ENCODE measurements around the gene MTNR1A. TPM values are rescaled to one million over a fixed set of nuclear protein-coding genes. Genes with fewer than 3 reads are reported as not detected.

The MTNR1A gene
- polyA plus RNA-seq, 4 donors = 0.15 to 0.24 TPM; not detected in 2

DNA sequence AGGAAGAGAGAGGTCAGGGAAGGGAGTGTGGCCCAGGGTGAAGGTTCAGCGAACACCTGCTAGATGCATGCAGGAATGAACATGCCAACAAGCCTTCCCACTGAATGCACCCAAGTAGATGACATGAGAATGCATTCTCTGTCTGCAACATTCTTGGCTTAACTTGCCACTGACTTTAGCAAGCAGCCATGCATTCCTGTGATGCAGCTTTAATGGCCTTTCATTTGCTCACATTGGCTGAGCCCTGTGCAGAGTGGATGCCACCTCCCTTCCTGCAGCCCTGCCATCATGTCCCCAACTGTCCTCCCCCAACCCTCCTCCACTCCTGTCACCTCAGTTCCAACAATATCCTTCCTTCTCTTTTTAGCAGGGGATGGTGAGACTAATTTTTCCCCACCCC, 25.3 kb upstream of the MTNR1A start:
- 83 to 96% (median 86%) methylated on average over 1 of the region's 1 CpG for WGBS, 3 donors
- Histone ChIP-seq H3K4me3 (ENCODE audit: low read depth in 1 of 3, low read length in 3 of 3) (no peak overlapping the region), H3K4me1 (ENCODE audit: control insufficient read depth in 3 of 3, insufficient read depth in 2 of 3, low read depth in 1 of 3, low read length in 2 of 3) (no peaks in the 10 kb centered on the region), H3K9me3 (ENCODE audit: control insufficient read depth in 2 of 2, insufficient read depth in 1 of 2, low read depth in 1 of 2, low read length in 1 of 2) (peaks cover 0 to 27% of the 10 kb centered on the region in 2 donors), H3K27ac (ENCODE audit: low read depth in 1 of 3, low read length in 2 of 3) (no peak overlapping the region), H3K27me3 (ENCODE audit: control insufficient read depth in 3 of 3, insufficient read depth in 3 of 3, low read length in 3 of 3) (no peaks in the 10 kb centered on the region), H3K36me3 (ENCODE audit: control insufficient read depth in 3 of 3, insufficient read depth in 2 of 3, low read depth in 1 of 3, low read length in 3 of 3) (peaks cover 3 to 23% (median 10%) of the 10 kb centered on the region in 3 donors)
- DNase-seq (no peak), FAIRE-seq (no peak)

DNA sequence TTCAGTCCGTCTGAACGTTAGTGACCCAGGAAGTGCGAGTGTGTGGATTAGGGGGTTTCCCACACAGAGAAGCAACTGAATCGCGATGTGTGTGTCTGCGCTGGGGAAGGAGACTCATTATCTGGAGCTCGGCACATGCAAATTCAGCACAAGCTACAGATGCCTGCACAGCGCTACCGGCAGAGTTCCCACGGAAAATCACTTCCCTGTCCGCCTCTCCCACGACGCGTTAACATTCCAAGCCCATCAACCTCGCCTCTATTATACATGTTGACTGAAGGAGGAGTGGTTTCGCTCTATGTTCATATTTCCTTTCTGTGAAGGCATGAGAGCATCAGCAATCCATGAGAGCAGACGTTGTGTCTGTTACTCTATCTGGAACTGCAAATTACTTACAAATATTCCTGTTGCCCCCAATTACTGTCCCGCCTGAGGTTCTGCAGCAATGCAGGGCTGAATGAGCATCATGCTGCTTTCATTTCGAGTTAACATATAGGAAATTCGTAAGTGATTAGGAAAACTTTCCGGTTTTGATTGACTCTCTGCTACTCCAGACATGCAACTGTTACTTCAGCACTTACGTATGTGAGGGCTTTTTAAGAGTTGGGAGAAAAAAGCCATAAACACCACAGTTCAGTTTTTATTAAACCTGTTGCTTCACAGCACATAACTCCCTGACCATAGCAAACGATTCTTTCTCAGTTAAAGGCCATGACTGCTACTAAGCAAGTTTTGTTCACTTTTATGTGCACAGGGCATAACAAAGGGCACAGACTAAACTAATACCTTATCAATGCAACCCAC, 15.0 kb upstream of the MTNR1A start:
- no peaks in the 10 kb centered on the region for H3K4me1 ChIP-seq (ENCODE audit: control insufficient read depth in 3 of 3, insufficient read depth in 2 of 3, low read depth in 1 of 3, low read length in 2 of 3)
- DNase-seq = peak; percentile 60 to 69
- WGBS, 3 donors = 27 to 43% (median 29%) methylated on average over 23 of the region's 23 CpGs
- H3K36me3 ChIP-seq (ENCODE audit: control insufficient read depth in 3 of 3, insufficient read depth in 2 of 3, low read depth in 1 of 3, low read length in 3 of 3) = no peaks in the 10 kb centered on the region
- FAIRE-seq = no peak
- H3K27me3 ChIP-seq (ENCODE audit: control insufficient read depth in 3 of 3, insufficient read depth in 3 of 3, low read length in 3 of 3) = no peaks in the 10 kb centered on the region
- peak overlapping the region in 1 of 3 donors; percentile 29 for H3K4me3 ChIP-seq (ENCODE audit: low read depth in 1 of 3, low read length in 3 of 3)
- H3K27ac ChIP-seq (ENCODE audit: low read depth in 1 of 3, low read length in 2 of 3) = no peak overlapping the region
- no peaks in the 10 kb centered on the region for H3K9me3 ChIP-seq (ENCODE audit: control insufficient read depth in 2 of 2, insufficient read depth in 1 of 2, low read depth in 1 of 2, low read length in 1 of 2)

DNA sequence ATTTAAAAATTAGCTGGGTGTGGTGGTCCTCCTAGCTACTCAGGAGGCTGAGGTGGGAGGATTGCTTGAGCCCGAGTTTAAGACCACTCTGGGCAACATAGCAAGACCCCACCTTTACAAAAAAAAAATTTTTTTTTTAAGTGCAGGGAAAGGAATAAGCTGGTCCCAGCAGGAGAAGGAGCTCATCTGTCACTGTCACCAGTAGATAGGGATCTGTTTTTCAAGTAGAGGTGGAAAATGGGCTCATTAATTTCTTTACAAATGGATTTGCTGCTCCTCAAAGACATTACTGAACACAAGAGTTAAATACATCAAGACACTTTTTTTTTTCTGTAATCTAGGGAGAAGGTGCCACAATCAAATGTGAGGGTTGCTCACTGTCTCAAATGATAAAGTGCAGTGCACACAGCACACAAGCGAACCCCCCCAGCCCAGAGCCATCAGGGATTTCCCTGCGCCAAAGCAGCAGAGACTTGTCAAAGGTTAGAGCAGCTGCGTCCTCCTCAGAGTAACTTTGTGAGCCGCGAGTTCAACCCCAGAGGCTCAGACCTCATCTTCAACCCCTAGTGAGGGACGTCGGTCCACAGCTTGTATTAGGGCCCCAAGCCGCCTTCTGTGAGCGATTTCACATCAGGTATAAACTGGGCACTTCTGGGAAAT, 14.3 kb upstream of the MTNR1A start:
- DNase-seq (no peak), FAIRE-seq (no peak)
- no peak overlapping the region for H3K27ac ChIP-seq (ENCODE audit: low read depth in 1 of 3, low read length in 2 of 3)
- peak overlapping the region in 1 of 3 donors; percentile 29 for H3K4me3 ChIP-seq (ENCODE audit: low read depth in 1 of 3, low read length in 3 of 3)
- H3K27me3 ChIP-seq (ENCODE audit: control insufficient read depth in 3 of 3, insufficient read depth in 3 of 3, low read length in 3 of 3) = no peaks in the 10 kb centered on the region
- no peaks in the 10 kb centered on the region for H3K9me3 ChIP-seq (ENCODE audit: control insufficient read depth in 2 of 2, insufficient read depth in 1 of 2, low read depth in 1 of 2, low read length in 1 of 2)
- no peaks in the 10 kb centered on the region for H3K4me1 ChIP-seq (ENCODE audit: control insufficient read depth in 3 of 3, insufficient read depth in 2 of 3, low read depth in 1 of 3, low read length in 2 of 3)
- no peaks in the 10 kb centered on the region for H3K36me3 ChIP-seq (ENCODE audit: control insufficient read depth in 3 of 3, insufficient read depth in 2 of 3, low read depth in 1 of 3, low read length in 3 of 3)
- WGBS, 3 donors = 33 to 44% (median 42%) methylated on average over 10 of the region's 10 CpGs

DNA sequence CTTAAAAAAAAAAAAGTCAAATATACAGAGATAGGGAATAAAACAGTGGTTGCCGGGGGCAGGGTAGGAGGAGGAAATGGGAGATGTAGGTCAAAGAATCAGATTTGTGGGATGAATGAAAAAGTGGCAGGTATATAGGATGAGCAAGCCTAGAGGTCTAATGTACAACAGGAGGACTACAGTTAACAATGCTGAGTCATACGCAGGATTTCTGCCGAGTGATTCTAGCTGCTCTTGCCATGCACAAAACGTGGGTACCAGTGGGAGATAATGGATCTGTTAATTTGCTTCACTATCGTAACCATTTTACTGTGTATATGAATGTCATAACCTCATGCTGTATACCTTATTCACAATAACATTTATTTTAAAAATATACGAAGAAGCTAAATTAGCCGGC, 10.7 kb upstream of the MTNR1A start:
- DNase-seq (no peak), FAIRE-seq (no peak)
- H3K4me3 ChIP-seq (ENCODE audit: low read depth in 1 of 3, low read length in 3 of 3) = no peak overlapping the region
- H3K27me3 ChIP-seq (ENCODE audit: control insufficient read depth in 3 of 3, insufficient read depth in 3 of 3, low read length in 3 of 3) = no peaks in the 10 kb centered on the region
- H3K9me3 ChIP-seq (ENCODE audit: control insufficient read depth in 2 of 2, insufficient read depth in 1 of 2, low read depth in 1 of 2, low read length in 1 of 2) = no peaks in the 10 kb centered on the region
- 77 to 81% (median 80%) methylated on average over 7 of the region's 7 CpGs for WGBS, 3 donors
- no peaks in the 10 kb centered on the region for H3K36me3 ChIP-seq (ENCODE audit: control insufficient read depth in 3 of 3, insufficient read depth in 2 of 3, low read depth in 1 of 3, low read length in 3 of 3)
- no peaks in the 10 kb centered on the region for H3K4me1 ChIP-seq (ENCODE audit: control insufficient read depth in 3 of 3, insufficient read depth in 2 of 3, low read depth in 1 of 3, low read length in 2 of 3)
- H3K27ac ChIP-seq (ENCODE audit: low read depth in 1 of 3, low read length in 2 of 3) = no peak overlapping the region

DNA sequence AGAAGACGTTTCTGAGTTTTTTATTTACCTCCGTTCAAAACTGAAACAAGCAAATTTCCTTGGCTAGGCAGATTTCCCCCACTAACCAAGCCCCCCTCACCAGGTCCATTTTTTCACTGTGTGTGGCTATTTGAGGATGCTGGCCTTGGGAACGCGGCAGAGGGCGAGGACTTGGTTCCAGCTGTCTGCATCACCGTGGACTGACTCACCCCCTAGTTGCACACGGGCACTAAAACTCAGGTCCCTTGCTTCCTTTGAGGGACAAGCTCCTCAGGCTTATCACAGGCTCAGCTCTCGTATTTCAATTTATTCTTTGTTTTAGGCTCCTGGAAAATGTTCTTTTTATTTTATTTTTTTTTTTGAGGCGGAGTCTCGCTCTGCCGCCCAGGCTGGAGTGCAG, 8.4 kb upstream of the MTNR1A start:
- DNase-seq = no peak
- Histone ChIP-seq H3K4me3 (ENCODE audit: low read depth in 1 of 3, low read length in 3 of 3) (no peak overlapping the region), H3K27me3 (ENCODE audit: control insufficient read depth in 3 of 3, insufficient read depth in 3 of 3, low read length in 3 of 3) (no peaks in the 10 kb centered on the region), H3K27ac (ENCODE audit: low read depth in 1 of 3, low read length in 2 of 3) (no peak overlapping the region), H3K4me1 (ENCODE audit: control insufficient read depth in 3 of 3, insufficient read depth in 2 of 3, low read depth in 1 of 3, low read length in 2 of 3) (no peaks in the 10 kb centered on the region), H3K9me3 (ENCODE audit: control insufficient read depth in 2 of 2, insufficient read depth in 1 of 2, low read depth in 1 of 2, low read length in 1 of 2) (peaks cover 0 to 4% of the 10 kb centered on the region in 2 donors), H3K36me3 (ENCODE audit: control insufficient read depth in 3 of 3, insufficient read depth in 2 of 3, low read depth in 1 of 3, low read length in 3 of 3) (no peaks in the 10 kb centered on the region)
- FAIRE-seq = no peak
- WGBS, 3 donors = 66 to 78% (median 73%) methylated on average over 11 of the region's 11 CpGs

DNA sequence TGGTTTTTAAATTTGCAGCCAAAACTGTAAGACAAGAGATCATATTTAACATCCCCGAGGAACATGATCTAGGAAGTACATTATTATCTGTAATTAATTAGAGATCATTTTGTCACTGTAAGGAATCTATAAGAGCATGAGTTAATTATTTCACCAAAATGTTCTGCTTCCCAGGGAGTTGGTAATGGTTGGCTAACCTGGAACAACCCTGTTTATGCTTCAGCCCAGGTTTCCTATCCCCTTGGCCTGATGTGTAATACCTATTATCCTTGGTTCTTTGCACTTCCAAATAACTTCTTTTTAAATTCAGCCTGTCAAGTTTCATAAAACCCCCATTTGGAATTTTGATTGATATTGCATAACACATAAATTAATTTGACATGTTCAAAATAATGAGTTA, 6.4 kb upstream of the MTNR1A start:
- Histone ChIP-seq H3K27me3 (ENCODE audit: control insufficient read depth in 3 of 3, insufficient read depth in 3 of 3, low read length in 3 of 3) (no peaks in the 10 kb centered on the region), H3K27ac (ENCODE audit: low read depth in 1 of 3, low read length in 2 of 3) (no peak overlapping the region), H3K36me3 (ENCODE audit: control insufficient read depth in 3 of 3, insufficient read depth in 2 of 3, low read depth in 1 of 3, low read length in 3 of 3) (no peaks in the 10 kb centered on the region), H3K9me3 (ENCODE audit: control insufficient read depth in 2 of 2, insufficient read depth in 1 of 2, low read depth in 1 of 2, low read length in 1 of 2) (peaks cover 0 to 4% of the 10 kb centered on the region in 2 donors), H3K4me1 (ENCODE audit: control insufficient read depth in 3 of 3, insufficient read depth in 2 of 3, low read depth in 1 of 3, low read length in 2 of 3) (no peaks in the 10 kb centered on the region), H3K4me3 (ENCODE audit: low read depth in 1 of 3, low read length in 3 of 3) (no peak overlapping the region)
- WGBS, 3 donors = 66 to 83% (median 75%) methylated on average over 1 of the region's 1 CpG
- DNase-seq = no peak
- no peak for FAIRE-seq

DNA sequence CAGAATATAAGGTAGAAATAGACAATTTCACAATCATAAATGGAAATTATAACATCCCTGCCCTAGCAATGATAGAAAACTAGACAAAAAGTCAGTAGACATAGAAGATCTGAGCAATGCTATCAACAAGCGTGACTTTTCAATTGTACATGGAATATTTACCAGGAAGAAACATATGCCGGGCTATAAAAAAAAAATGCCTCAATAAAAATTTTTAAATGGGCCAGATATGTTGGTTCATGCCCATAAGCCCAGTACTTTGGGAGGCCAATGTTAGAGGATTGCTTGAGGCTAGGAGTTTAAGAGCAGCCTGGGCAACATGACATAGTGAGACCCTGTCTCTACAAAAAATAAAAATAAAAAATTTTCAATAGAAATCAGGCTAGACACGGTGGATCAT, 5.3 kb upstream of the MTNR1A start:
- peaks cover 0 to 4% of the 10 kb centered on the region in 2 donors for H3K9me3 ChIP-seq (ENCODE audit: control insufficient read depth in 2 of 2, insufficient read depth in 1 of 2, low read depth in 1 of 2, low read length in 1 of 2)
- H3K27me3 ChIP-seq (ENCODE audit: control insufficient read depth in 3 of 3, insufficient read depth in 3 of 3, low read length in 3 of 3) = peaks cover 0 to under 1% (median under 1%) of the 10 kb centered on the region in 3 donors
- FAIRE-seq = no peak
- WGBS, 3 donors = 89 to 92% (median 89%) methylated on average over 3 of the region's 3 CpGs
- H3K4me3 ChIP-seq (ENCODE audit: low read depth in 1 of 3, low read length in 3 of 3) = no peak overlapping the region
- no peaks in the 10 kb centered on the region for H3K36me3 ChIP-seq (ENCODE audit: control insufficient read depth in 3 of 3, insufficient read depth in 2 of 3, low read depth in 1 of 3, low read length in 3 of 3)
- no peaks in the 10 kb centered on the region for H3K4me1 ChIP-seq (ENCODE audit: control insufficient read depth in 3 of 3, insufficient read depth in 2 of 3, low read depth in 1 of 3, low read length in 2 of 3)
- H3K27ac ChIP-seq (ENCODE audit: low read depth in 1 of 3, low read length in 2 of 3) = no peak overlapping the region
- DNase-seq = no peak

DNA sequence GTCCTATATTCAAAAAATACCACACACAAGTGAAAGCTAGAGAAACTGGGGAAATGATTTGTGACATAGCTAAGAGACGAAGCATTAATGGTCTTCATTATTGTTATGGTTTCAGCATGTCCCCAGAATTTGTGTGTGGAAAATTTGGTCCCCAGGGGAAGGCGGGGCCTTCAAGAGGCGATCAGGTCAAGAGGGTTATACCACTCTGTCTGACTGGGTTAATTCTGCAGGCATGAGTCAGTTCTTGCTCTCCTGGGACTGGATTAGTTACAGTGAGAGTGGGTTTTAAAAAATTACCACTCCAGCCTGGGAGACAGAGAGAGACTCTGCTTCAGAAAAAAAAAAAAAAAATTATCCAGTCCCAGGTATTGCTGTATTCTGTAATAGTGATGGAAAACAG, 2.1 kb upstream of the MTNR1A start:
- Histone ChIP-seq H3K4me3 (ENCODE audit: low read depth in 1 of 3, low read length in 3 of 3) (no peak overlapping the region), H3K4me1 (ENCODE audit: control insufficient read depth in 3 of 3, insufficient read depth in 2 of 3, low read depth in 1 of 3, low read length in 2 of 3) (peaks cover 0 to 2% (median 0%) of the 10 kb centered on the region in 3 donors), H3K9me3 (ENCODE audit: control insufficient read depth in 2 of 2, insufficient read depth in 1 of 2, low read depth in 1 of 2, low read length in 1 of 2) (peaks cover 0 to 4% of the 10 kb centered on the region in 2 donors), H3K27ac (ENCODE audit: low read depth in 1 of 3, low read length in 2 of 3) (no peak overlapping the region), H3K36me3 (ENCODE audit: control insufficient read depth in 3 of 3, insufficient read depth in 2 of 3, low read depth in 1 of 3, low read length in 3 of 3) (no peaks in the 10 kb centered on the region), H3K27me3 (ENCODE audit: control insufficient read depth in 3 of 3, insufficient read depth in 3 of 3, low read length in 3 of 3) (peaks cover 0 to 12% (median 8%) of the 10 kb centered on the region in 3 donors)
- whole genome bisulfite sequencing, 3 donors = 73 to 89% (median 89%) methylated on average over 3 of the region's 3 CpGs
- FAIRE-seq (no peak), DNase-seq (no peak)

Data from small intestine (tissue), 7 donors.